ENCODE measurements around the gene PAX7. TPM values are rescaled to one million over a fixed set of nuclear protein-coding genes. Genes with fewer than 3 reads are reported as not detected.

Gene PAX7
- polyA plus RNA-seq, 1 donor, result not detected

- no peak for DNase-seq
These were observed 72.5 kb downstream of the PAX7 start for GRCh38 chr1:18703041-18703621.

GRCh38 chr1:18705811-18706210 is 75.2 kb downstream of the PAX7 start:
- no peak for DNase-seq

GRCh38 chr1:18707696-18708257 is 77.1 kb downstream of the PAX7 start:
- no peak for DNase-seq

- no peak for DNase-seq
These were observed 79.4 kb downstream of the PAX7 start for GRCh38 chr1:18710002-18710401.

GRCh38 chr1:18711003-18711402 is 80.4 kb downstream of the PAX7 start:
- no peak for DNase-seq

- DNase-seq, result no peak
These were observed 81.0 kb downstream of the PAX7 start for GRCh38 chr1:18711536-18712251.

GRCh38 chr1:18712252-18712600 is 81.6 kb downstream of the PAX7 start:
- DNase-seq, result no peak

- DNase-seq, result no peak
These were observed 83.9 kb downstream of the PAX7 start for GRCh38 chr1:18714404-18715175.

GRCh38 chr1:18716112-18716784 is 85.6 kb downstream of the PAX7 start:
- DNase-seq, result no peak

- DNase-seq, result no peak
These were observed 86.4 kb downstream of the PAX7 start for GRCh38 chr1:18716785-18717678.

GRCh38 chr1:18719786-18720451 is 89.3 kb downstream of the PAX7 start:
- no peak for DNase-seq

GRCh38 chr1:18721041-18721440 is 90.4 kb downstream of the PAX7 start:
- DNase-seq, result no peak

GRCh38 chr1:18721776-18722175 is 91.1 kb downstream of the PAX7 start:
- DNase-seq, result no peak

- no peak for DNase-seq
These were observed 91.6 kb downstream of the PAX7 start for GRCh38 chr1:18722270-18722669.

GRCh38 chr1:18723206-18723605 is 92.6 kb downstream of the PAX7 start:
- no peak for DNase-seq

GRCh38 chr1:18723701-18724411 is 93.2 kb downstream of the PAX7 start:
- DNase-seq, result peak; percentile 36

GRCh38 chr1:18724801-18725200 is 94.2 kb downstream of the PAX7 start:
- no peak for DNase-seq

- DNase-seq, result no peak
These were observed 94.7 kb downstream of the PAX7 start for GRCh38 chr1:18725231-18725895.

- DNase-seq, result no peak
These were observed 95.7 kb downstream of the PAX7 start for GRCh38 chr1:18726368-18726767.

GRCh38 chr1:18727956-18728355 is 97.3 kb downstream of the PAX7 start:
- no peak for DNase-seq

All from left kidney (tissue), 2 donors.